ENCODE measurements around the gene GYPC.
"Not testable (repeated sequence)": the region's sequence is repeated elsewhere in the genome, so short reads cannot be mapped to it uniquely, and the experiment has no call there.

The GYPC gene

GRCh38 chr2:126671488-126671887 lies 15.5 kb downstream of the GYPC start:
- no peak for DNase-seq (ENCODE audit: low read depth)

- no peak for DNase-seq (ENCODE audit: low read depth)
Observed at GRCh38 chr2:126672980-126673605, 17.1 kb downstream of the GYPC start.

GRCh38 chr2:126674075-126674744 lies 18.3 kb downstream of the GYPC start:
- DNase-seq (ENCODE audit: low read depth) = no peak

GRCh38 chr2:126675637-126676036 lies 19.7 kb downstream of the GYPC start:
- DNase-seq (ENCODE audit: low read depth) = no peak

GRCh38 chr2:126676221-126677175 lies 20.5 kb downstream of the GYPC start:
- DNase-seq (ENCODE audit: low read depth) = no peak

GRCh38 chr2:126677176-126677538 lies 21.2 kb downstream of the GYPC start:
- no peak for DNase-seq (ENCODE audit: low read depth)

GRCh38 chr2:126678269-126679065 lies 22.5 kb downstream of the GYPC start:
- no peak for DNase-seq (ENCODE audit: low read depth)

- no peak for DNase-seq (ENCODE audit: low read depth)
Observed at GRCh38 chr2:126679094-126679713, 23.2 kb downstream of the GYPC start.

- DNase-seq (ENCODE audit: low read depth) = no peak
Observed at GRCh38 chr2:126681505-126681904, 25.5 kb downstream of the GYPC start.

- DNase-seq (ENCODE audit: low read depth) = no peak
Observed at GRCh38 chr2:126685629-126686028, 29.7 kb downstream of the GYPC start.

GRCh38 chr2:126686286-126686685 lies 30.3 kb downstream of the GYPC start:
- DNase-seq (ENCODE audit: low read depth) = no peak

- no peak for DNase-seq (ENCODE audit: low read depth)
Observed at GRCh38 chr2:126686841-126687485, 31.0 kb downstream of the GYPC start.

- DNase-seq (ENCODE audit: low read depth) = no peak
Observed at GRCh38 chr2:126687503-126687902, 31.5 kb downstream of the GYPC start.

- not testable (repeated sequence) for DNase-seq (ENCODE audit: low read depth)
Observed at GRCh38 chr2:126688594-126688993, 32.6 kb downstream of the GYPC start.

GRCh38 chr2:126692241-126692640 lies 36.3 kb downstream of the GYPC start:
- not testable (repeated sequence) for DNase-seq (ENCODE audit: low read depth)

- DNase-seq (ENCODE audit: low read depth) = not testable (repeated sequence)
Observed at GRCh38 chr2:126692934-126693592, 37.1 kb downstream of the GYPC start.

- DNase-seq (ENCODE audit: low read depth) = no peak
Observed at GRCh38 chr2:126696644-126697520, 40.9 kb downstream of the GYPC start.

- no peak for DNase-seq (ENCODE audit: low read depth)
Observed at GRCh38 chr2:126698376-126698775, 42.4 kb downstream of the GYPC start.

- DNase-seq (ENCODE audit: low read depth) = no peak
Observed at GRCh38 chr2:126699018-126699417, 43.1 kb downstream of the GYPC start.

All from T-helper 22 cell (primary cell).